Measurements from ENCODE around the gene GAPVD1.

GAPVD1 gene

DNA sequence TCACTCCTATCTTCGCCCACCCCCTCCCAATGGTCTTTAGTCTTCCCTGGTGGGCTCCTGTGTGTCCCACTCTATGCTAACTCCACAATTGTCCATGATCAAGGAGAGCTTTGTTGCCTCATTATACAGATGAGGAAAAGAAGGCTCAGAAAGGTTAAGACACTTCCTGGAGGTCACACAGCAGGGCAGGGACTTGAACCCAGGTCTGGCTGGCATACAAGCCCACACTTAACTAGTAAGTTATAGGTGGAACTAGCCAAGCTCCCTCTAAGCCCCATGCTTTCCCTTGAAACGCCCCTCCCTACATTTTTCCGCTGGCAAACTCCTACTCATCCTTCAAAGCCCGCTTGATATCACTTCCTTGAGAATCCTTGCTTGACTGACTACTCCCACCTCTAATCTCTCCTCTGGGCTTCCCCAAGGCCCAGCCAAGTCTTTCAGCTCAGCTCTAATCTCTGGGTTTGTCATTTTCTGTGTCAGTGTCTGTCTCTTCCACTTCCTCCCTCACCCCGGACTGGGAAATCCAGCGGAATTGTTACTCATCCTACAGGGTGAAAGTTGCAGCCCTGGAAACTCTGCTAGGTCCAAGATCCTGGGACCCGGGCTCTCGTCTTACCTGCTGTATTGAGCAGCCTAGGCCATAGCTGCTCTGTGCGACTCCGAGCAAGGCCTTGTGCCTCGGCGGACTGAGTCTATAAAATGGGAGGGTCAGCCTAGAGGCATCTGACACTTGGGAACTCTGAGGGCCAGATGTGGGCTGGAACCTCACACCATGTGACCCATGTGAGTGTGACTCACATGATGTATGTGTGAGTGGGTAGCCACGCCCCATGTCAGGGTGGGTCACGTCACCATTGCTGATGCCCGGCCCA, 144.5 kb downstream of the GAPVD1 start:
- H3K27me3 Mint-ChIP-seq (ENCODE audit: low read depth): peaks cover 15% of the 10 kb centered on the region
- H3K36me3 Mint-ChIP-seq (ENCODE audit: low read depth): peaks cover 2% of the 10 kb centered on the region
- H3K27ac Mint-ChIP-seq: no peak overlapping the region
- H3K9me3 Mint-ChIP-seq: no peaks in the 10 kb centered on the region
- no peak overlapping the region for H3K4me3 Mint-ChIP-seq
- peaks cover 11% of the 10 kb centered on the region for H3K4me1 Mint-ChIP-seq (ENCODE audit: low read depth)

DNA sequence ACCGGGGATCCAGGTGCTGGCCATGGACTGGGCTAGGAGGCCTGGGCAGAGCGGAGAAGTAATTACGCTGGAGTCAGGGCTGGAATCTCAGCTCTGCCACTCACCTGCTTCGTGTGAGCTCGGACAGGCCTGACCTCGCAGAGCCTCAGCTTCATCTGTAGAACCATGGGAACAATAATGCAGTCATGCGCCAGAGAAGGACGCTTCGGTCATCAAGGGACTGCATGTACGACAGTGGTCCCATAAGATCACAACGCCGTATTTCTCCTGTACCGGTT, 145.1 kb downstream of the GAPVD1 start:
- Mint-ChIP-seq H3K27ac (no peak overlapping the region), H3K36me3 (ENCODE audit: low read depth) (peaks cover 2% of the 10 kb centered on the region), H3K27me3 (ENCODE audit: low read depth) (peaks cover 15% of the 10 kb centered on the region), H3K4me3 (no peak overlapping the region), H3K9me3 (no peaks in the 10 kb centered on the region), H3K4me1 (ENCODE audit: low read depth) (peaks cover 11% of the 10 kb centered on the region)

DNA sequence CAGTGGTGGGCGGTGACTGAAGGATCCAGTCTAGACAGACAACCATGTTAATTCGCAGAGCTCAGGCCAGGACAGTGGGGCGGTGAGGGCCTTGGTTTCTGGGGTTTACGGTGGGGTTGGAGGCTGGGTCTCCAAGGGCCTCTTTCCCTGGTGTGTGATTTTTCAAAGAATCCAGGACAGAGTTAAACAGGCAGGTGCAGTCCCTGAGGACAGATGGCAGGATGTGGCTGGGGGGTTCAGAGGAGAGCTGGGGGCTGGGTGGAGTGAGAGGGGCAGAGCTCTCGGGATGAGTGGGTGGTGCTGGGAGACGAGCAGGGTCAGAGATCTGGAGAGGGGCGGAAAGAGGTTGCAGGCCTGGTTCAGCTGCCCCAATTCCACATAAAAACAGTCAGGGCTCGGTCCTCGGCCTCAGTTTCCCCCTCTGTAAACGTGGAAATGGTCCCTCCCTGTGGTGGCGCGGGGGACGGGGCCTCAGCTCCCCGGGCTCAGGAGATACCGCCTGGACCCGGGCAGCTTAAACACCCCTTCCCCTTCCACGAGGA, 145.9 kb downstream of the GAPVD1 start:
- Mint-ChIP-seq H3K4me1 (ENCODE audit: low read depth) (peaks cover 11% of the 10 kb centered on the region), H3K36me3 (ENCODE audit: low read depth) (peaks cover 2% of the 10 kb centered on the region), H3K4me3 (peak overlapping the region; percentile 67), H3K27ac (no peak overlapping the region), H3K9me3 (no peaks in the 10 kb centered on the region), H3K27me3 (ENCODE audit: low read depth) (peaks cover 15% of the 10 kb centered on the region)

DNA sequence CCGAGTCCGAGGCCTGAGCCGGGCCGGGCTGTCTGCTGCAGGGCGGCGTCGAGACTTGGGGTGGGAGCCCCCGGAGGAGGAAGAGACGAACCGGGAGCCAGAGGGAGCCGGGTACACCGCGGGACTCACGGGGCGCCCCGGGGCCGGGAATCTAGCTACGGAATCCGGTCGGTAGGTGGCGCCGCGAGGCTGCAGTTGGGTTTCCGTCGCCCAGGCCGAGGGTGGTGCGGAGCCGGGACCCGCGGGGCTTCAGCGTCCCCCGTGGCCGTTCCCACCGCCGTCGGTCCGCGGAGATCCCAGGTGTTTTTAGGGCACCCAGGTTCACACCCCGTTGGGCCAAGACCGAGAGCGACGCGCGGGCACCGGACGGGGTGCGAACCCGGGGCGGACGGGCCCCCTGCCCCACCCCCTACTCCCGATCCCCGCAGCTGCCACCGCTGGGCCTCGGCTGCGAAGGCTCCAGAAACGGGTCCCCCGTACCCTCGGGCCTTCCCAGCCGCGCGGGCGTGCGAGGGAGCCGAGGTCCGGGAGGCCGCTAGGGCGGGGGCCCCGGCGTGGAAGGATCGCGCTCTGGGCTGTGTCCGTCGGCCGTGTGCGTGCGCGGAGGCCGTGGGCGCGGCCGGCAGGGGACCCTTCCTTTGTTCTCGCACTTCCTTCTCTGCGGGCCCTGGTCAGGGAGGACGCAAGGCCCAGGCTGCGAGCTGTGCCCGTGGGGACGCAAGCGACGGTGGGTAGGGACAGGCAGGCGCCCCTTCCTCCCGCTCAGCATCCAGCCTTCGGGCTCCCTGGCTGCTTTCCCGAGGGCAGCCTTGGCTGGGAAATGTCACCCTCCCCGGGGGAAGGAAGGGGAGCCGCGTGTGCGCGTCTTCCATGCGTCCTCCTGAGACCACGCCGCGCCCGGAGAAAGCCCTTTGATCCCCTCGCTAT, 146.6 kb downstream of the GAPVD1 start:
- H3K36me3 Mint-ChIP-seq (ENCODE audit: low read depth): peaks cover 2% of the 10 kb centered on the region
- peaks cover 15% of the 10 kb centered on the region for H3K27me3 Mint-ChIP-seq (ENCODE audit: low read depth)
- H3K4me3 Mint-ChIP-seq: peak overlapping the region; percentile 73
- peaks cover 11% of the 10 kb centered on the region for H3K4me1 Mint-ChIP-seq (ENCODE audit: low read depth)
- no peak overlapping the region for H3K27ac Mint-ChIP-seq
- no peaks in the 10 kb centered on the region for H3K9me3 Mint-ChIP-seq

DNA sequence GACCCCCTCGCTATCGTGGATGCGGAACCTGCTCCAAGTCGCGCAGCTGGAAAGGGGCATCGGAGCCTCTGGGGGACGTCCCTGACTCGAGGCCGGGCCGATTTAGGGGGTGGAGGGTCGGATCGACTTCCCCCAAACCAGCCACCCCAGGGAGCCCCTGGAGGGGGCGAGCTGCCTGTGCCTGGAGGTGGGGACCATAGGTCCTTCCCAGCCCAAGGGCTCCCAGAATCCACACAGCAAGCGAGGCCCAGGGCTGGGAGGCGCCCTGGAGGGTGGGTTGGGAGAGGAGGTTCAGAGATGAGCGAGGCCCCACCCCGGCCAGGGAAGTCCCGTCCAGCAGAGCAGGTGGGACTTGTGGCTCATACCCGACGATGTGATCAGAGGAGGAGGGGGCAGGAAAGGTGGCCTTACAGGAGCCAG, 147.6 kb downstream of the GAPVD1 start:
- H3K36me3 Mint-ChIP-seq (ENCODE audit: low read depth): peaks cover 2% of the 10 kb centered on the region
- H3K4me1 Mint-ChIP-seq (ENCODE audit: low read depth): peaks cover 11% of the 10 kb centered on the region
- H3K9me3 Mint-ChIP-seq: no peaks in the 10 kb centered on the region
- H3K27ac Mint-ChIP-seq: no peak overlapping the region
- H3K4me3 Mint-ChIP-seq: peak overlapping the region; percentile 73
- H3K27me3 Mint-ChIP-seq (ENCODE audit: low read depth): peaks cover 15% of the 10 kb centered on the region

DNA sequence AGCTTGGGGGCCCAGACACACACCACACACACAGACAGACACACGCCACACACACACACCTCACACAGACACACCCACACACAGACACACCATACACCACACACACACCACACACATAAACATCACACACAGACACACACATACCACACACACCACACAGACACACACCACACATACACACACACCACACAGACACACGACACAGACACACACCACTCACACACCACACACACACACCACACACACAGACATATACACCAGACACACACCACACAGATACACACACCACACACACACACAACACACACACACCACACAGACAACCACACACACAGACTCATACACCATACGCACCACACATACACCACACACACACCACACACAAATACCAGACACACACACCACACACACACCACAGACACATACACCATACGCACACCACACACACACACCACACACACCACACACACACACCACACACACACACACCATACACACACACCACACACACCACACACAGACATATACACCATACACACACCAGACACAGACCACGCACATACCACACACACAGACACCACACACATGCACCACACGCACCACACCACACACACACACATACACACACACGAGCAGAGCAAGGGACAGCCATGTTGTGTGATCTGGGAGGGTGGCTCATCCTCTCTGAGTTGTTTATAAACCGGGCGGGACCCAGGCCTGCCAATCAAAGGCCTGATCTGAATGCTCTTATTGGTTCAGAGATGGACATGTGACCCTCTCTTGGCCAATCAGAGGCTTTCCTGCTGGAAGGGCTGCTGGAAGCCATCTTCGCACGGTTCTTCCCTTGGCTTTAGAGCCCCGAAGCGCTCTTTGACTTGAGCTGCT, 148.3 kb downstream of the GAPVD1 start:
- H3K9me3 Mint-ChIP-seq: no peaks in the 10 kb centered on the region
- peak overlapping the region; percentile 43 for H3K27ac Mint-ChIP-seq

DNA sequence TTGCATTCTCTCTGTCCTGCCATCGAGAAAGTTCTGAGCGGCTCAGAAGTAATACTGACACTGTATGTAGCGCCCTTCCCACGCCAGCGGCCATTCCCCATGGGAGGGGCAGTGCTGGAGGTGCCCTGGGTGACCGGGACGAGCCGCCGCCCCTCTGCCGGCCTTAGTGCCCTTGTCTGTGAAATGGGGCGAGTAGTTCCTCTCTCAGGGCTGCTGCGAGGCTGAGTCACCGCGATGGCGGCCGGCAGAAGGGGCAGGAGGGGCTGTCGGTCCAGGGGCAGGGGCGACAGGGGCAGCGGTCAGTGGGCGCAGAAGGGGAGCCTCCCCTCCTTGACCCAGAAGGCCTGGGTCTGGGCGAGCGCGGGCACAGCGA, 148.9 kb downstream of the GAPVD1 start:
- Mint-ChIP-seq H3K9me3 (no peaks in the 10 kb centered on the region), H3K27ac (no peak overlapping the region)

More for the DNA sequence above, 148.3 kb downstream of the GAPVD1 start:
- H3K36me3 Mint-ChIP-seq (ENCODE audit: low read depth): peaks cover 2% of the 10 kb centered on the region
- H3K4me3 Mint-ChIP-seq: peak overlapping the region; percentile 53
- H3K27me3 Mint-ChIP-seq (ENCODE audit: low read depth): peaks cover 15% of the 10 kb centered on the region
- H3K4me1 Mint-ChIP-seq (ENCODE audit: low read depth): peaks cover 11% of the 10 kb centered on the region

DNA sequence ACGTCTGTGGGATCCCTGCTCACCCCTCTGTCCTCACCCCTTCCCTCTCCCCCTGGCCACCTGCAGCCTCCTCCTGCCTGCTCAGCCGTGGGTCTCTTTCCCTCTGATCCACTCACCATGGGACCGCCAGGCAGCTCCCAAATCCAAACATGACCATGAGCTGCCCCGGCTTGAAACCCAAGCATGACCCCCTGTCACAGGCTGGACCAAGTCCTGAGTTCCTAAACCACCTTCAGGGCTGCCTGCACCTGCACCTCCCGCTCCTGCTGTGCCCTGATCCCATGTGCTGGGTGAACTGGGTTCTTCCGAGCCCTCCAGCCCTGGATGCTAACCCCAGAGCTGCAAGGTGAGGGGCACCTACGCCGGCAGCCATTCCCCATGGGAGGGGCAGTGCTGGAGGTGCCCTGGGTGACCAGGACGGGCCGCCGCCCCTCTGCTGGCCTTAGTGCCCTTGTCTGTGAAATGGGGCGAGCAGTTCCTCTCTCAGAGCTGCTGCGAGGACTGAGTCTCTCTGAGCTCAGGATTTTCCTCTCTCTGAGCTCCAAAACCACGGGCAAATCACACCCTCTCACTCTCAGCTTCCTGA, 149.6 kb downstream of the GAPVD1 start:
- H3K27ac Mint-ChIP-seq: no peak overlapping the region
- H3K36me3 Mint-ChIP-seq (ENCODE audit: low read depth): peaks cover 2% of the 10 kb centered on the region
- H3K4me3 Mint-ChIP-seq: no peak overlapping the region
- H3K4me1 Mint-ChIP-seq (ENCODE audit: low read depth): peaks cover 11% of the 10 kb centered on the region
- peaks cover 15% of the 10 kb centered on the region for H3K27me3 Mint-ChIP-seq (ENCODE audit: low read depth)
- H3K9me3 Mint-ChIP-seq: no peaks in the 10 kb centered on the region

More for the DNA sequence above, 148.9 kb downstream of the GAPVD1 start:
- H3K27me3 Mint-ChIP-seq (ENCODE audit: low read depth): peaks cover 15% of the 10 kb centered on the region
- no peak overlapping the region for H3K4me3 Mint-ChIP-seq
- peaks cover 2% of the 10 kb centered on the region for H3K36me3 Mint-ChIP-seq (ENCODE audit: low read depth)
- peaks cover 11% of the 10 kb centered on the region for H3K4me1 Mint-ChIP-seq (ENCODE audit: low read depth)

DNA sequence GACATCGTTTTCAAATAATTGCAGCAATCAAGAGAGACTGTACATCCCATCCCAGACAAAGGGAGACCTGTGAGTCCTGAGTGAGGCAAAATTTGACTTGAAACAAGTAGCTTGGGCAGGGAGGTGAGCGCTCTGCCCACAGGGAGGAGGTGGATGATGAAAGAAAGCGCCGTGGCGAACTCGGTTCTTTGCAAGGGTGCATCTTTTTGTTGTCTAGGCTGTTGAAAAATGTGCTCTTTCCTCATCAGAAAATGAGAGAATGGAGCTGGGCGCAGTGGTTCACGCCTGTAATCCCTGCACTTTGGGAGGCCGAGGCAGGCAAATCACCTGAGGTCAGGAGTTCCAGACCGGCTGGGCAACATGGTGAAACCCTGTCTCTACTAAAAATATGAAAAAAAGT, 150.5 kb downstream of the GAPVD1 start:
- H3K4me1 Mint-ChIP-seq (ENCODE audit: low read depth): peaks cover 10% of the 10 kb centered on the region
- H3K27ac Mint-ChIP-seq: no peak overlapping the region

DNA sequence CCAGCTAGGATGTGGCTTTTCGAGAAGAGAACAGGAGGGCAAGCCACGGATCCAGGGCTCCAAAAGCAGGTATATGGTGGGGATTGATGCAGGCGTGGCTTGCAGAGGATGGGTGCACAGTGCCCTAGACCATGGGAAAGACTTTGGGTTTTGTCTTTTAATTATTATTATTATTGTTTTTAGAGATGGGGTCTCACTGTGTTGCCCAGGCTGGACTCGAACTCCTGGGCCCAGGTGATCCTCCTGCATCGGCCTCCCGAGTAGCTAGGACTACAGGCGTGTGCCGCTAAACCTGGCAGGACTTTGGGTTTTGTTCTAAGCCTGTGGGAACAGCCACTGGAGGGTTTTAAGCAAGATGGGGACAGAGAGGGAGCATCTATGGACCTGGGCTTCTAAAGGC, 152.0 kb downstream of the GAPVD1 start:
- Mint-ChIP-seq H3K9me3 (no peaks in the 10 kb centered on the region), H3K4me3 (no peak overlapping the region), H3K36me3 (ENCODE audit: low read depth) (peaks cover 2% of the 10 kb centered on the region), H3K4me1 (ENCODE audit: low read depth) (peaks cover 6% of the 10 kb centered on the region), H3K27me3 (ENCODE audit: low read depth) (peaks cover 15% of the 10 kb centered on the region), H3K27ac (no peak overlapping the region)

More for the DNA sequence above, 150.5 kb downstream of the GAPVD1 start:
- Mint-ChIP-seq H3K9me3 (no peaks in the 10 kb centered on the region), H3K36me3 (ENCODE audit: low read depth) (peaks cover 2% of the 10 kb centered on the region), H3K4me3 (no peak overlapping the region), H3K27me3 (ENCODE audit: low read depth) (peaks cover 15% of the 10 kb centered on the region)

DNA sequence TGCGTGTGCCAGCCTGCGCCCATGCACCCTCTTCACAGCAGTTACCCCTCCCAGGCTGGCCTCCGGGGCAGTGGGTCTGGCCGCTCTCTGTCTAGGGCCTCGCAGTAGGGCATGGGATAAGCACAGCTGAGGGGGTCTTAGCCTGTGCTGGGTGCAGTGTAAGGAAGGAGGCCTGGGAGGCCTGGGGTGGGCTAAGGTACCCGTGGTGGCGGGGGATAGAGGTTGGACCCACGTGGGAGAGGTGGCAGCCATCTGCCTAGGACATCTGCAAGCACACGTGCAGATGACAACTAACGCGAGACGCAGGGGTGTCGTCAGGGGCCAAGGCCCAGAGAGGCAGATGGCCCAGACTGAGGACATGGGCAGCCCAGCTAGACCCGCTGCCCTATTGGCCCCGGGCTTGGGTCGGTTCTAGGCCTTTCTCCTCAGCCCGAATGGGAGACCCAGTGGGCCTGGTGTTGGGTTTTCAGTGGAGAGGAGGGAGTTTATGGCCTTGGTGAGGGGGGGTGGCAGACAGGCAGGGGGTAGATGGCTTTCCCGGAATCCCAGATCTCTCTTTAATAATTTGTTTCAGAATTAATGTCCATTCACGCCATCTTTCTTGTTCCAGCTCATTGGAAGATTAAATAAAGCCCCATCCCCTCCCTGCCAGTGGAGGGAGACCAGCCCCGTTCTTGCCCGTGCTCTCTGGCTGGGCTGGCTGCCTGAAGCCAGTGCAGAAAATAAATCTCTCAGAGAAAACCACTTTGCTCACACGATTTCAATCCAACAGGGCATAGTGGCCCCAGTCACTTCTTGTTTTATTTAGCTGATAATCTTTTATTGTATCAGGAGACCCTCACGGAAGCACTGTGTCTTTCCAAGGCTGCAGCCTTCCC, 154.2 kb downstream of the GAPVD1 start:
- Mint-ChIP-seq H3K4me3 (no peak overlapping the region), H3K27me3 (ENCODE audit: low read depth) (peaks cover 3% of the 10 kb centered on the region), H3K27ac (no peak overlapping the region), H3K36me3 (ENCODE audit: low read depth) (no peaks in the 10 kb centered on the region), H3K9me3 (no peaks in the 10 kb centered on the region), H3K4me1 (ENCODE audit: low read depth) (no peaks in the 10 kb centered on the region)

DNA sequence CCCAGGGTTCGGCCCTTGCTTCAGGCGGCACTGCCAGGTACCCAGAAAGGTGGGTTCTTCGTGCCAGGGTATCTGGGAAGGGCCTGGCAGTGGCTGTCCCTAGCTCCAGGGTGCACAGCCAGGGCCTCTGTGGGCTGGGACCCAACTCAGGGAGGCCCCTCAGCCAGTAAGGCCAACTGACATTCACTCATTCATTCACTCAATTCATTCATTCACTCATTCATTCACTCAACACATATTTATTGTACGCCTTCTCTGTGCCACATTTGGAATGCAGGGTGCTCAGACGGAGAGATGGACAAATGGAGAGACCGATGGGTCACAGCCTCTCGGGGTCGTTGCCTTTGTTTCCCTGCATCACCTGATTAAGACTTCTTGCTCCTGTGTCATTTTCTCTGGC, 154.9 kb downstream of the GAPVD1 start:
- Mint-ChIP-seq H3K4me1 (ENCODE audit: low read depth) (no peaks in the 10 kb centered on the region), H3K9me3 (no peaks in the 10 kb centered on the region), H3K36me3 (ENCODE audit: low read depth) (no peaks in the 10 kb centered on the region), H3K4me3 (no peak overlapping the region), H3K27ac (no peak overlapping the region), H3K27me3 (ENCODE audit: low read depth) (peaks cover 3% of the 10 kb centered on the region)
